ENCODE measurements around the gene FBLN5. TPM values are rescaled to one million over a fixed set of nuclear protein-coding genes. Genes with fewer than 3 reads are reported as not detected.

FBLN5 gene
- total and polyA plus RNA-seq, 2 donors (not counting 3 experiments of a cell fraction or from before 2014, with no cell fraction given): 27.6 to 33.1 TPM

- intact Hi-C loops (cut with micrococcal nuclease) (no loop called here), dilution Hi-C loops (cut with MboI; ENCODE audit: extremely low pct_ligation_motif_present, low sequenced_read_pairs) (no loop called here)
- no peaks in the 10 kb centered on the region for H3K4me1 ChIP-seq (ENCODE audit: control insufficient read depth, extremely low read depth, insufficient read depth, low read length)
- no peak for FAIRE-seq
- no peak overlapping the region for H2AFZ ChIP-seq (ENCODE audit: low read depth, low read length)
- H3K9me1 ChIP-seq (replicated peaks; ENCODE audit: control insufficient read depth, extremely low read depth, insufficient read depth, low read length): no peaks in the 10 kb centered on the region
- no peaks in the 10 kb centered on the region for H3K27me3 ChIP-seq (ENCODE audit: control insufficient read depth in 2 of 2, insufficient read depth in 2 of 2, low read length in 2 of 2)
- ChIA-PET POLR2A (no interaction called here), CTCF (no interaction called here)
- no peak overlapping the region for H3K4me2 ChIP-seq (ENCODE audit: insufficient read depth, low read length)
- no peak for TF ChIP-seq JUN (IDR thresholded peaks at IDR 0.05; ENCODE audit: borderline replicate concordance, insufficient read depth, insufficient read length, low read depth)
- TF ChIP-seq POLR2AphosphoS5 (IDR thresholded peaks at IDR 0.05; ENCODE audit: insufficient read depth, low read depth, low read length): no peak
- no peak for TF ChIP-seq FOS (IDR thresholded peaks at IDR 0.05; ENCODE audit: borderline replicate concordance, insufficient read depth, low read length)
- TF ChIP-seq MYC (IDR thresholded peaks at IDR 0.05; ENCODE audit: low read depth, low read length): no peak
- TF ChIP-seq CTCF (IDR thresholded peaks at IDR 0.05; ENCODE audit: extremely low read depth in 1 of 2, insufficient read depth in 1 of 2, low read depth in 1 of 2, low read length in 2 of 2): no peak
- TF ChIP-seq MAX (IDR thresholded peaks at IDR 0.05; ENCODE audit: insufficient read depth, insufficient read length): no peak
- no peak for TF ChIP-seq POLR2A (IDR thresholded peaks at IDR 0.05; ENCODE audit: low read depth, low read length)
- TF ChIP-seq EZH2 (IDR thresholded peaks at IDR 0.05; ENCODE audit: borderline replicate concordance, low read depth, low read length, severe bottlenecking): no peak
- no TSS peak for BruUV-seq (replicated peaks)
- no peaks in the 10 kb centered on the region for H3K36me3 ChIP-seq (ENCODE audit: control insufficient read depth in 2 of 2, extremely low read depth in 1 of 2, insufficient read depth in 2 of 2, low read length in 2 of 2)
- H4K20me1 ChIP-seq (replicated peaks; ENCODE audit: control insufficient read depth, extremely low read depth, insufficient read depth, low read length): no peaks in the 10 kb centered on the region
- no peak overlapping the region for H3K4me3 ChIP-seq (replicated peaks in 1 of 3; ENCODE audit: insufficient read depth in 1 of 3, low read depth in 1 of 3, low read length in 3 of 3)
- DNase-seq (ENCODE audit: low read depth, low spot score): no peak
- H3K9me3 ChIP-seq (replicated peaks; ENCODE audit: control insufficient read depth, insufficient read depth, low read length): no peaks in the 10 kb centered on the region
- no peak overlapping the region for H3K27ac ChIP-seq (ENCODE audit: insufficient read depth, low read depth, low read length)
- no peaks in the 10 kb centered on the region for H3K79me2 ChIP-seq (ENCODE audit: control insufficient read depth, insufficient read depth, low read length)
- H3K9ac ChIP-seq (replicated peaks; ENCODE audit: extremely low read depth, insufficient read depth, low read length): no peak overlapping the region
Observed at GRCh38 chr14:91886961-91887360, 60.5 kb downstream of the FBLN5 start.

Measured in endothelial cell of umbilical vein (primary cell).